NOMO-1 (cell line): ENCODE results near the gene NME8.
A peak's percentile ranks its signal among the peaks of the same experiment; 100 is the strongest.
"Not testable (repeated sequence)": the region's sequence is repeated elsewhere in the genome, so short reads cannot be mapped to it uniquely, and the experiment has no call there.

Experiments
- DNase-seq, 2 experiments: peaks; one replicate each; lab custom pipeline; 2025; ENCODE audit not compliant: unreplicated experiment in 2 of 2; lab: John Stamatoyannopoulos, UW

The NME8 gene, protein sequence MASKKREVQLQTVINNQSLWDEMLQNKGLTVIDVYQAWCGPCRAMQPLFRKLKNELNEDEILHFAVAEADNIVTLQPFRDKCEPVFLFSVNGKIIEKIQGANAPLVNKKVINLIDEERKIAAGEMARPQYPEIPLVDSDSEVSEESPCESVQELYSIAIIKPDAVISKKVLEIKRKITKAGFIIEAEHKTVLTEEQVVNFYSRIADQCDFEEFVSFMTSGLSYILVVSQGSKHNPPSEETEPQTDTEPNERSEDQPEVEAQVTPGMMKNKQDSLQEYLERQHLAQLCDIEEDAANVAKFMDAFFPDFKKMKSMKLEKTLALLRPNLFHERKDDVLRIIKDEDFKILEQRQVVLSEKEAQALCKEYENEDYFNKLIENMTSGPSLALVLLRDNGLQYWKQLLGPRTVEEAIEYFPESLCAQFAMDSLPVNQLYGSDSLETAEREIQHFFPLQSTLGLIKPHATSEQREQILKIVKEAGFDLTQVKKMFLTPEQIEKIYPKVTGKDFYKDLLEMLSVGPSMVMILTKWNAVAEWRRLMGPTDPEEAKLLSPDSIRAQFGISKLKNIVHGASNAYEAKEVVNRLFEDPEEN

DNA sequence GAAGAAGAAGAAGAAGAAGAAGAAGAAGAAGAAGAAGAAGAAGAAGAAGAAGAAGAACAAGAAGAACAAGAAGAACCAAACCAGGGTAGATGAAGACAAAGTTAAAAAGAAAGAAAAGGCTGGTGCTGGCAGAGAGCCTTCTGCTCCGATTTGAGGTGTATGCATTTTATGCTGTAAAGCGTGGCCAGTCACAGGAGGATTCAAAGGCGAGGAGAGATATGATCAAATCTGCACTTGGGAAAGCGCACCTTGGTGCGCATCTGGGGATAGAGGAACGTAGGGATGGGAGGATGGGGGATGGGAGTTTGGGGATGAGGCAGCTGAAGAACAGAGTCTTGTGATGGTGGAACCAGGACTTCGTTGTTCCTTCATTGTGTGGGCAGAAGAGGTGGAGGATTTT lies at the start of gene NME8:
NME8 (plus strand) TSS at position 301 of the 400 bp plus-strand sequence. CDS start 1,670 bp downstream, outside the sequence.
- no peak for DNase-seq

DNA sequence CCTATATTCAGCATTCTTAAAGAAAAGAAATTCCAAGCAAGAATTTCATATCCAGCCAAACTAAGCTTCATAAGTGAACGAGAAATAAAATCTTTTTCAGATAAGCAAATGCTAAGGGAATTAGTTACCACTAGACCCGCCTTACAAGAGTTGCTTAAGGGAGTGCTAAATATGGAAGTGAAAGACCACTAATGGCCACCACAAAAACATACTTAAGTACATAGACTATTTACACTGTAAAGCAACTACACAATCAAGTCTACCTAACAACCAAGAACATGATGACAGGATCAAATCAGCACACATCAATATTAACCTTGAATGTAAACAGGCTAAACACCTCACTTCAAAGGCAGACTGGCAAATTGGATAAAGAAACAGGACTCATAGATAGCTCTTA lies 42.2 kb upstream of the NME8 start:
- no peak for DNase-seq

DNA sequence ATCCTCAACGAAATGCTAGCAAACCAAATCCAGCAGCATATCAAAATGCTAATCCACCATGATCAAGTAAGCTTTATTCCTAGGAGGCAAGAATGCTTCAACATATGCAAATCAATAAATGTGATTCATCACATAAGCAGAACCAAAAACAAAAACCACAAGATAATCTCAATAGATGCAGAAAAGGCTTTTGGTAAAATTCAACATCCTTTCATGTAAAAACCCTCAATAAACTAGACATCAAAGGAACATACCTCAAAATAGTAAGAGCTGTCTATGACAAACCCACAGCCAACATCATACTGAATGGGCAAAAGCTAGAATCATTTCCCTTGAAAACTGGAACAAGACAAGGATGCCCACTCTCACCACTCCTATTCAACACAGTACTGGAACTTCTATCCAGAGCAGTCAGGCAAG lies 36.2 kb upstream of the NME8 start:
- DNase-seq, result not testable (repeated sequence)

DNA sequence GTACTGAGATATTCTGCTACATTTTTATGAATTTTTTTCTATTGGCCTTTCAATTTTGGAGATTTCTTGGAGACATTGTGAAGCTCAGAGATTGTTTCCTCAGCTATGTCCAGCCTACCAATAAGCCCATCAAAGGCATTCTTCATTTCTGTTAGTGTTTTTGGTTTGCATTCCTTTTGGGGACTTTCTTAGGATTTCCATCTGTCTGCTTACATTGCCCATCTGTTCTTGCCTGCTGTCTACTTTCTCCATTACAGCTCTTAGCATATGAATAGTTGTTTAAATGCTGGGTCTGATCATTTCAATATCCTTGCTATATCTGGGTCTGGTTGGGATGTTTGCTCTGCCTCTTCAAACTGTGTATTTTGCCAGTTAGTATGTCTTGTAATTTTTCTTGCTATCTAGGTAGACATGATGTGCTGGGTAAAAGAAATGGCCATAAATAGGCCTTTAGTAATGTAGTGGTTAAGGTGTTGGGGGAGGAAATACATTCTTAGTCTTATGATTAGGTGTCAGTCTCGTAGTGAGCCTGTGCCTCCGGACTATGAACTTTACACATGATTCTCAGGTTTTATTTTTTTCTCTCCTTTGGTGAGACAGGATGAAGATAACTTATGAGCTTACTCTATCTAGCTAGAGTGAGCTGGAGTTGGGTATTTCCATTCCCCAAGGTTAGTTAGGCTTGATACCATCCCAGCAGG lies 32.6 kb upstream of the NME8 start:
- DNase-seq, result no peak

DNA sequence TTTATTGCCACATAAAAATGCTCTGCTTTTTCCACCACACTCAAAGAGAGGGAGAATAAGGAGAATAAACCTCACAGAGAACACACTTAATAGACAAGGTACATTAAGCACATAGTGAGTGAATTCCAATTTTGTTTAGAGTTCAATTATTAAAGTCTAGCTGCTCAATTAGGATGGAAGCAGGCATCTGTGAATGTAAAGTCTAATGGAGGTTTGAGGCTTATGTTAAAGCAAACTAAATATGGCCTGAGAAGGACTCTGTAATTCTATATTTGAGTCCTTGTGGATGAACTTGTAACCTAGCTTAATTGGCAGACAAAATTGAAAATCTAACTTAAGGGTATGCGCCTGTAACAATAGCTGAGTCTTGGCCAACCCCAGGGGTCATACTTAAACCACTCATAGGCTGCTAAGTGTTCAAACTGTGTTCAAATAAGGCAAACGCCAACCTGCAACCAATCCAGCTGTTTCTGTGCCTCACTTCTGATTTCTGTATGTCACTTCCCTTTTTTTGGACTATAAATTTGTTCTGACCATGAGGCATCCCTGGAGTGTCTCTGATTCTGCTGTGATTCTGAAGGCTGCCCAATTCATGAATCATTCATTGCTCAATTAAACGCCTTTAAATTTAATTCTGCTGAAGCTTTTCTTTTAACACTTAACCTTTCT lies 31.3 kb upstream of the NME8 start:
- peak; percentile 15 to 58 for DNase-seq

DNA sequence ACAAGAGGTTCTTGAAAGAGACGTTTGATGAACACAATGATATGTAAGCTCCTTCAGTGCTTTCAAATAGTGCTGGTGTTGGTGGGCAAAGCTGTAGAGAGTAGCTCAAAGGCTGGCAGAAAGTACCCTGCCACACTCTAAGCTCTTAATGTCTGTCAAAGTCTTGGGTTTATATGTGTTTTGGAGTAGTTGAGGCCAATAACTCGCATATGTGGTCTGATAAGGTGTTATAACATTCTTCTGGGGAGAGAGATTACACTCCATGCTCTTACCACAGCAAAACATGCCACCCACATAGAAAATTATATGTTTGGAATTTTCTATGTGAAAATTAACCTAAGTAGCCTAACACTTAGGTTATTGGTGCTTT lies 30.8 kb upstream of the NME8 start:
- DNase-seq, result no peak

DNA sequence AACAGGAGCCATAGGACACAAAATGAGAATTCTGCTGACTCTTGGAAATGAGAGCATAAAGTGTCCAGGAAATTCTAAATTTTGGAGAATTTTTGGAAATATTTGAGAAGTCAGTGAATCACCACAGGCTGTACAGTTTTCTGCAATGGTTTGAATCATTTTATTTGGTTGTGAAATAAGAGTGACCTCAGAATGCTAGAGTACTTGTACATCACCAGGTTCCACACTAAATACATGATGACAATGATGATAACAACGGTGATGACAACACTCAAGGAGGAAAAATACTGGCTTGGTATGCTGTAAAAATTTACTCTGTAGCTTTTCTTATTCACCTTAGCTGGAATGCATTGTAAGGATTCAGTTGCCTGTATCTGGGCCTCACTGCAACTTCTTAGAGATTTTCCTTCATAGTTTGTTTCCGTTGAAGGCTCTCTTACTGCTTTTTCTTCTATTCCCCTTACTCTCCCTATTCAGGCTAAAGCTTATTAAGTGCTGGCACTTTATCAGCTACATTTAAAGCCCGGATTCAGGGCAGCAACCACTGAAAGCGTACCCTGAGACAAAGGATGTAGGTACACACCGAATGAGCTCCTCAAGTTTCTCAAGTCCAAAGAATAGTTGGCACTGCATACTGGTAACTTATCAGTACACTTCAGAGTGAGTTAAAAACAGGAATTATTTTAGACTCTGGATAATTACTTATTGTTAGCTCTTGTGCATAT lies 30.2 kb upstream of the NME8 start:
- DNase-seq, result no peak

DNA sequence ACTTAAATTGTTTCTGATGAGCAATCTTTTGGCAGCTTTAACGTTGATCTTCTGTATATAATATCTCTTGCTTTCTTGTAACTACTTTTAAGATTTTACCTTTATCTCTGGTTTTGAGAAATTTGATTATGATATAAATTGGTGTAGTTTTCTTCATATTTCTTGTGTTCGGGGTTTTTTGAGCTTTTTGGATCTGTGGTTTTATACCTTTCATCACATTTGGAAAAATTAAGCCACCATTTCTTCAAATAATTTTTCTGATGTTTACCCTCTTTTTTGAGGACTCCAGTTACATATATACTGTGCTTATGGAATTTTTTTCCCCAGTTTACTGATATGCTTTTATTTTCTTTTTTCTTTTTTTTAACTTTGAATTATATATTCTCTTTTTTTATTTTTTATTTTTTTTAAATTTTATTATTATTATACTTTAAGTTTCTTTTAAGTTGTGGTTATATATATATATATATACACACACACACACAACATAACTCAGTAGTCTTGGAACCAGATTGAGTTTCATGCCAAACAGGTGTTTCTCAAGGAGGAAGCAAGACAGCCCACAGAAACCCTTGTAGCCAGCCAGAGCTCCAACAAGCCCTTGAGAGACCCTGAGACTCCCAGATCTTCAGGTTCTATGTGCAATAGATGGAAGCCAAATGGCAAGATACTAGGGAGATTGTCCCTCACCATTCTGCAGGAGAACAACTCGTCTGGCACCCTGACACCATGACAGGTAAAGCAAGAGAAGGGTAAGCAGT lies 27.5 kb upstream of the NME8 start:
- DNase-seq, result no peak

DNA sequence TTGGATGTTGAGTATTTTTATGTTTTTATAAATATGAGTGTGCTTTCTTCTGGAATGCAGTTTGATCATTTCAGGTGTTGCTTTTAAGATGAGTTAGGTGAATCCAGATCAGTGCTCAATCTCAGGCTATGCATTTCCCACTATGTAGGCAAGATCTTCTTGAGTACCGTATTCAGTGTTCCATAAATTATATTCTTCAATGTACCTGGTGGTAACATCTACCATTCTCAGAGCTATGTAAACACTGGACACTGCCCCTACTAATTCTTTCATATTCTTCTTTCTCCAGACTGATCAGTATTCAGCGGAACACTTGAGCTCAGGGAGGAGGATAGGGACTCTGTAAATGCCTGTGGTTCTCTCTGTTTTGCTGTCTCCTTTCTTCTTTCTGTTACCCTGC lies 25.5 kb upstream of the NME8 start:
- no peak for DNase-seq

DNA sequence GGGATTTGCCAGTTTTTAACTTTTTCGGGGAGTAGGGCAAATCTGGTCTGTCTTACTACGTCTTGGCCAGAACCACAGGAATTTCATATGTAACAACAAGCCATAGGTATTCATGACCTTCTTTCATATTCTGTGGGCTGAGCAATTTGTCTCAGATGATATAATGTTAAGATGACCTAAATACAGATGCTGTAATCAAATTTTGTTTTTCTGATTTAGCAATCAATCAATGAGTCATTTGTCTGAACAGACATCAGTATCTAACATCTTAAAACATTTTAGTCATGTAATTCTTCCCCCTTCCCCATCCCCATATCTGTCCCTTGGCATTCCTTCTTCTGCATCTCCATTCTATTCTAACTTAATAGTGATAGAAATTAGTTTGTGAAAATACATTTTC lies 24.8 kb upstream of the NME8 start:
- no peak for DNase-seq

DNA sequence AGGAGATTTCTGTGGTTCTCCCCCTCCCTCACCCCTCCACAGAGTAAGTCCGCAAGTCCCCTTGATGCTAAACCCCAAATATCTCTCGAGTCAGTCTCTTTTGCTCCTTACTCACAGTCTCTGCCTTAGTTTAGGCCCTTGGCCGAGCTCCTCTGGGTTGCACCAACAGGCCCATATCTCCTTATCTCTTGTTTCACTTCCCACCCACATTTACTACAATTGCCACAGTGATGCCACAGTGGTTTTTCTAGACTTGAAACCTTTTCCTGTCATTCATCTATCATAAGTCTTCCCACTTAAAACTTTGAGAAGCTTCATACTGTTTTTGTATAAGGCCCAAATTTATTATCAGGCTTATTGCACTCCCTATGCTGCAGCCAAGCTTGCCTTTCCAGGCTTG lies 23.4 kb upstream of the NME8 start:
- peak; percentile 25 to 38 for DNase-seq

DNA sequence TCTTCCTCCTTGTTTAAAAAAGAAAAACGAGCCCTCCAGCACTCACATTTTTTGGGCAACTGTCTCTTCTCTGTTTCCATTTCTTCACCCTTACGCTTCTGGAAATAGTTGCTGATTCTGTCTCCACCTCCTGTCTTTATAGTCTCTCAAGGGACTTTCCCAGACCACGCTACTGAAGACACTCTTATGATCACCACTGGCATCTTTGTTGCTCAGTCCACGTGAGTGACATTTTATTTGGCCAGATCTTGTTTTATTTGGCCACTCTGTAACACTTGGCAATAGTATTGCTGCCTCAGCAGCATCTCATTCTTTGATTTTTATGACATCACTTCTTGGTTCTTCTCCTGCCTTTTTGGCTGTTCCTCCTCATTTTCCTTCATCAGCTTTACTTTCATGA lies 21.6 kb upstream of the NME8 start:
- no peak for DNase-seq

DNA sequence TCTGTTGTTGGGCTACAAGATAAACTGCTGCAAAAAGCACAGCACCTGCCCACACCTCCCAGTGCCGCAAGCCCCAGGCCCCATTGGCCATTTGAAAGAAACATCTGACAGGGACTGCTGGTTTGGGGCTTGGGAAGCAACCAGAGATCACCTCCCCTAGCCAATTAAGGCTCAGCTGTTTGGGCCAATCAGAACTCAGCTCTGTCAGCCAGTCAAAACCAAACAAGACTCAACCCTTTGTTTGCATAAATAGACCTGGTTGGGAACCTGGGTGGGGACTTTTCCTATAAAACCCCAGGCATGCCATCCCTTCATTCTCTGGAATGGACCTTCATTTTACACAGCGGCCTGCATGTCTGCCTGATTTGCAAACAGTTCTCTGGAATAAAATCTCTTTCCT lies 17.2 kb upstream of the NME8 start:
- DNase-seq, result no peak

DNA sequence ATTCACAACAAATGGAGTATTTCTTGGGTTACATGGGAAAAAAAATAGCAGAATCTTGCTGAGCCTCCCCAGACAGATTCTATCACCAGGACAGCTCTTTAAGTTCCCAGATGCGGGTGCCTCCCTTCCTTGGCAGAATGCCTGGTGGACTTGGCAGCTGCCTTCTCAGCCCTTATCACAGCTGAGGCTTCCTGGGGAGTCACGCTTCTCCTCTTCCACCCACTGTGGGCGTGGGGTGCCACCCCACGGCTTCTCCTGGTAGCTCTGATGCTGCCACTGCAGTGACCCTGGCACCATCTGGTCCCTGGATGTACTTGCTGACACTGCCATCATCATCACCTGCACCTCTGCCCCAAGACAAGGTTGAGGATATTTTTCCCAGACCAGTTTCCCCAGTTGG lies 16.2 kb upstream of the NME8 start:
- DNase-seq, result peak in 1 of 2 experiments; percentile 25

DNA sequence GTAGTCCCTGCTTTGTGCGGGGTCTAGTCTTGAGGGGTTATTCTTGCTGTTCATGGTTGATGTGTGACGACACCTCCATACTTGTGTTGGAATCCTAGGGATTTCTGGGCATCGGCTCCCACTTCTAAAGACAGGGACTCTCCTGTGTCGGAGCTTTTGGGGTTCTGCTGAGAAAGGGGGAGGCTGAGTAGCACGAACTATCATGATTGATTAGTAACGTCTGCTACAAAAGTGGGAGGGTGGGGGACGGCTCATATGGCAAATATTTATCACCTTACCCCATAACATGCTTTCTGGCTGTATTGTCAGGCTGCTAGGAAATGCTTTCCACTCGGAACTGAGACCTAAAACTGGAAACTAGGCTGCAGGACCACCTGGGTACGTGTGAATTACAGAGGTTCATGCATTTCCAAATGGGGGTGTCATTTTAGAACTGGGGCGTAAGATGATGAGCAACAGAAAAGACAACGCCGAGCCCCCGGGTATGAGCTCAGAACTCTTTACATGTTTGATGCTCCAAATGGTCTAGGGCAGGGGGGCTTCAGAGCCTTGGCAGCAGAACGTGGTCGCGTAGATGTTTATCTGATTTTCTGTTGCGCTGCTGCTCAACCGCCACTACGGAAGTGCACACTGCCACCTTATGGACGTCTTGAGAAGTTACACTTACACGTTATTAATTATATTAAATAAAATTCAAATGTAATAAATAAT lies 15.1 kb upstream of the NME8 start:
- DNase-seq, result peak; percentile 50 to 53

DNA sequence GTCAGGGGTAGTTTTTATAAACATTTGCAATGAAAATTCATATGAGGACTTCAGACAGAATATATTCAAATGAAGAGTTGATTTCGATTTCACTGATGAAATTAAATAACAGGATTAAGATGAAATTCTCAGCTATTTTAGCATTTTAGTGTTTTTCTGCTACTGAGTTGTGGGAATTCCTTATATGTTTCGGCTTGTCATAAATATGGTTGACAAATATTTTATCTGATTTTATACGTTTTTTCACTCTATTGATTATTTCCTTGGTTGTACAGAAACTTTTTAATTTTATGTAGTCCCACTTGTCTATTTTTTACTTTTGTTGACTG lies 14.6 kb upstream of the NME8 start:
- no peak for DNase-seq

DNA sequence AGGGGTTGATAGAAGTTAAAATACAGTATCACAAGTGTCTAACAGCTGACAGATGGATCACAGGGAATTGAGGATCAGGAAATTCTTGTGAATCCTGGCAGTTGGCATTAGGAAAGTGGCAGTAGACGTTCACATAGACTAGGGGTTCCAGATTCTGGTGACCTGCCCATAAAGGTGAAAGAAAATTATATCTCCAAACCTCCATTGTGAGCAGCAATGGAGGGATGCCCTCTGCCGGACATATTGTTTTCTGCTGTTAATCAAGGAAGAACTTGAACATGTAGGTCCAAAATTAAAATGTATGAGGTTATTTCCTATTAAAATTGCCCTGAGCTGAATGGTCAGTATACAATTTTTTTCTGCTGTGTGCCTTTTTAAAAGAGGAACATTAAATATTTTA lies 5.1 kb downstream of the NME8 start:
- peak in 1 of 2 experiments; percentile 6 for DNase-seq

DNA sequence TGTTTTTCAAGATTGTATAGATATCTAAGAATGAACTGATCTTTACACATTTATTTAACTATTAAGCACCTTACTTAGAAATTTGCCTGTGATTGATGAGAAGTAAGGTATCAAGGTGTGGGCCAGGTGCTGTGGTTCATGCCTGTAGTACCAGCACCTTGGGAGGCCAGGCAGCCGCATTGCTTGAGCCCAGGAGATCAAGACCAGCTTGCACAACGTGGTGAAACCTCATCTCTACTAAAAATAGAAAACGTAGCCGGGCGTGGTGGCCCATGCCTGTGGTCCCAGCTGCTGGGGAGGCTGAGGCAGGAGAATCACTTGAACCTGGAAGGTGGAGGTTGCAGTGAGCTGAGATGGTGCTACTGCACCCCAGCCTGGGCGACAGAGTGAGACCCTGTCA lies 33.7 kb downstream of the NME8 start:
- DNase-seq, result no peak

DNA sequence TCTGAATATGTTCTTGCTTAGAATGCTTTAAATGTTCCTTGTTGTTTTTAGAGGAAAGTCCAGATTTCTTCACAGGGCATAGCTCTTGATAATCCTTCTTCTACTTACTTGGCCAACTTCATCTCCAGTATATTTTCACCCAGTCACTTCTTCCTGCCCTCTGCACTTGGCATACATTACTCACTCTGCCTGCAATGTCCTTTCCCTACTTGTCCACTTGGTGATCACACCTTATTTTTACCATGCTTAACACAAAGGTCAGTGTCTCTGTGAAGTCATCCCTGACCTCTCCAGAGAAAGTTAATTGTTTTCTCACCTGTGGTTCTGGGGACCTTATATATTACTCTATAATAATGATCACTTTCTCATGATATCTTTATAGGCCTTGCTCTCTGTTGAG lies 45.0 kb downstream of the NME8 start:
- DNase-seq, result no peak

DNA sequence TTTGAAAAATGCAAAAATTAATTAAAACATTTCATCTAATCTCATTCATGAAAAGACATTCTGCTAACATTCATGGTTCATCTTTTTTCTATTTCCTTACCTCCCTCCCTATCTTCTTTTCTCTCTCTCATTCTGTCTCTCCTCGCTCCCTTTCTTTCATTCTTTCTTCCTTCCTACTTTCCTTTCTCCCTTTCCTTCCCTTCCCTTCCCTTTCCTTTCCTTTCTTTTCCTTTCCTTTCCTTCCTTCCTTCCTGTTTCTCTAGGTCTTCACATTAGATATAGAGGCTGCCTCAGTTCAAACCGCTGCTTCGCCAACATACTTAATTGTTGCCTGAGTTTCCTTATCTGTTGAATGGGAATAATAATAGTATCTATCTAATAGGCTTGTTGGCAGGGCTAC lies 46.3 kb downstream of the NME8 start:
- no peak for DNase-seq
